Hepatocyte (in vitro differentiated cells): ENCODE data around the gene ITPR1.

ENCODE experiments used
- EZH2 ChIP-seq: fragments of 200-600 bp; sonication (generic); IDR thresholded peaks from 2 replicates; pipeline ENCODE4 v1.6.1; 2016; ENCODE audit warnings: antibody characterized with exemption, mild to moderate bottlenecking, borderline replicate concordance
- EZH2phosphoT487 ChIP-seq: fragments of 200-600 bp; sonication (generic); IDR thresholded peaks from one replicate; pipeline ENCODE4 v1.6.1; 2018; ENCODE audit warnings: antibody characterized with exemption, mild to moderate bottlenecking, low read depth, moderate library complexity; ENCODE audit not compliant: unreplicated experiment, severe bottlenecking
- TF ChIP-seq, protein P1 (sequence below): fragments of 200-600 bp; sonication (generic); IDR thresholded peaks from 2 replicates; pipeline ENCODE4 v1.5.1; 2016; ENCODE audit warnings: antibody characterized with exemption, mild to moderate bottlenecking; ENCODE audit not compliant: poor library complexity

DNA sequence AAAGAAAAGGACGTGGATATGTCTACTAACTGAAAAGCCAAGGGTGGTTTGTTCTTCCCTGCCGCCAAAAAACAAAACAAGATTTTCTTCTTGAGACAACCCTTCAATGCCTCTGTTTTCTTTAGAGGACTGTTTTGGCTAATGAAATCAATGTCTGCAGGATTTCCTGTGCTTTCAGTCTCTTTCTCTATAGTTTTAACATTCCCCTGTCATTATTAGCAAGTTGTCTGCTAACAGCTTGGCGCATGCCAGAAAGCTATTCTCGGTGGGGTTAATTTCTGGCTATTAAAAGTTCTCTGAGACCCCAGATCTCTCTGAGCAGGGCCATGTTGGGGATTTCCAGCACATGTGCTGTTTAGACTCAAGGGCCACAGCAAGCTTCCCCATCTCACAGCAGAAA lies 56.7 kb downstream of the ITPR1 start:
- TF ChIP-seq, protein P1, sequence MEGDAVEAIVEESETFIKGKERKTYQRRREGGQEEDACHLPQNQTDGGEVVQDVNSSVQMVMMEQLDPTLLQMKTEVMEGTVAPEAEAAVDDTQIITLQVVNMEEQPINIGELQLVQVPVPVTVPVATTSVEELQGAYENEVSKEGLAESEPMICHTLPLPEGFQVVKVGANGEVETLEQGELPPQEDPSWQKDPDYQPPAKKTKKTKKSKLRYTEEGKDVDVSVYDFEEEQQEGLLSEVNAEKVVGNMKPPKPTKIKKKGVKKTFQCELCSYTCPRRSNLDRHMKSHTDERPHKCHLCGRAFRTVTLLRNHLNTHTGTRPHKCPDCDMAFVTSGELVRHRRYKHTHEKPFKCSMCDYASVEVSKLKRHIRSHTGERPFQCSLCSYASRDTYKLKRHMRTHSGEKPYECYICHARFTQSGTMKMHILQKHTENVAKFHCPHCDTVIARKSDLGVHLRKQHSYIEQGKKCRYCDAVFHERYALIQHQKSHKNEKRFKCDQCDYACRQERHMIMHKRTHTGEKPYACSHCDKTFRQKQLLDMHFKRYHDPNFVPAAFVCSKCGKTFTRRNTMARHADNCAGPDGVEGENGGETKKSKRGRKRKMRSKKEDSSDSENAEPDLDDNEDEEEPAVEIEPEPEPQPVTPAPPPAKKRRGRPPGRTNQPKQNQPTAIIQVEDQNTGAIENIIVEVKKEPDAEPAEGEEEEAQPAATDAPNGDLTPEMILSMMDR, result no peak
- TF ChIP-seq EZH2phosphoT487 (no peak), EZH2 (no peak)
